Stimulated activated CD4-positive, alpha-beta T cell treated with anti-CD3 and anti-CD28 coated beads, Interleukin-1b, Interleukin-23, amount 100 ng/mL, for 24 hours (primary cell): Measurements from ENCODE around the gene SRPK1.
"Not testable (repeated sequence)": the region's sequence is repeated elsewhere in the genome, so short reads cannot be mapped to it uniquely, and the experiment has no call there.

Source experiments
- DNase-seq, 4 experiments: peaks; one replicate each; pipeline ENCODE4 v3.0.0-alpha.2; 2020; ENCODE audit warnings: low read depth in 4 of 4, low spot score in 1 of 4

Gene SRPK1

GRCh38 chr6:35931873-35932272 is 11.0 kb upstream of the SRPK1 start:
- DNase-seq: not testable (repeated sequence)

- DNase-seq: no peak
Observed at GRCh38 chr6:35931120-35931561, 10.2 kb upstream of the SRPK1 start.

- DNase-seq: no peak
Observed at GRCh38 chr6:35929601-35930000, 8.7 kb upstream of the SRPK1 start.

- no peak for DNase-seq
Observed at GRCh38 chr6:35926509-35927215, 5.8 kb upstream of the SRPK1 start.

GRCh38 chr6:35925961-35926360 is 5.1 kb upstream of the SRPK1 start:
- no peak for DNase-seq

- no peak for DNase-seq
Observed at GRCh38 chr6:35924146-35924545, 3.2 kb upstream of the SRPK1 start.

- no peak for DNase-seq
Observed at GRCh38 chr6:35922139-35922554, 1.2 kb upstream of the SRPK1 start.

GRCh38 chr6:35919827-35920751 is 809 bp downstream of the SRPK1 start:
- peak; percentile 12 to 54 (median 24) for DNase-seq

- no peak for DNase-seq
Observed at GRCh38 chr6:35919085-35919826, 1.6 kb downstream of the SRPK1 start.

GRCh38 chr6:35916893-35917292 is 4.0 kb downstream of the SRPK1 start:
- DNase-seq: not testable (repeated sequence)

GRCh38 chr6:35916056-35916455 is 4.8 kb downstream of the SRPK1 start:
- DNase-seq: no peak

GRCh38 chr6:35914536-35914935 is 6.4 kb downstream of the SRPK1 start:
- DNase-seq: no peak

- no peak for DNase-seq
Observed at GRCh38 chr6:35911871-35912653, 8.8 kb downstream of the SRPK1 start.

GRCh38 chr6:35909571-35909970 is 11.3 kb downstream of the SRPK1 start:
- not testable (repeated sequence) for DNase-seq

- not testable (repeated sequence) for DNase-seq
Observed at GRCh38 chr6:35908753-35909401, 12.0 kb downstream of the SRPK1 start.

- DNase-seq: no peak
Observed at GRCh38 chr6:35907750-35908149, 13.1 kb downstream of the SRPK1 start.

GRCh38 chr6:35906499-35906846 is 14.4 kb downstream of the SRPK1 start:
- no peak for DNase-seq

GRCh38 chr6:35905841-35906498 is 14.9 kb downstream of the SRPK1 start:
- DNase-seq: no peak

GRCh38 chr6:35905141-35905785 is 15.6 kb downstream of the SRPK1 start:
- no peak for DNase-seq
